HG03064 (cell line): ENCODE data around the gene XPR1.
"Not testable (repeated sequence)": the region's sequence is repeated elsewhere in the genome, so short reads cannot be mapped to it uniquely, and the experiment has no call there.

Source experiments
- ATAC-seq: cut with Tn5 transposase; IDR thresholded peaks from one replicate; pipeline ENCODE4 v1.9.1; 2021; ENCODE audit warnings: low read depth; ENCODE audit not compliant: unreplicated experiment

Gene XPR1

DNA sequence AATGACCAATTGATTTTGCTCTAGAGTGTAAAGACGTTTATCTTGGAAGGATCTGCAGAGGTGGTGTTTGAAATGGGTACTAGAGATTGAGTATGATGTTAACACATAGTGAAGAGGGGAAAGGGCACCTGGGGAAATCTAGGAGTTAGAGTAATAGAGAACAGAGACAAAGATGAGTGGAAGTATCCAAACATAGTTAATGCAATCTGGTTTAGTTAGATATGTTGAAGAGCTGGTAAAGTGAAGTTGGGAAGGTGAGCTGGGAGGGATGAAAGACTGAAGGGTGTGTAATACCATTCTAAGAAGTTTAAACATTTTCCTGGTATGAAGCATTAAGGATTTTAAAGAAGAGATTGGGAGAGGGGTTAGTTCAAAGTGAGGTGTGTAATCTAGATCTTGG is 11.0 kb downstream of the XPR1 start:
- no peak for ATAC-seq

DNA sequence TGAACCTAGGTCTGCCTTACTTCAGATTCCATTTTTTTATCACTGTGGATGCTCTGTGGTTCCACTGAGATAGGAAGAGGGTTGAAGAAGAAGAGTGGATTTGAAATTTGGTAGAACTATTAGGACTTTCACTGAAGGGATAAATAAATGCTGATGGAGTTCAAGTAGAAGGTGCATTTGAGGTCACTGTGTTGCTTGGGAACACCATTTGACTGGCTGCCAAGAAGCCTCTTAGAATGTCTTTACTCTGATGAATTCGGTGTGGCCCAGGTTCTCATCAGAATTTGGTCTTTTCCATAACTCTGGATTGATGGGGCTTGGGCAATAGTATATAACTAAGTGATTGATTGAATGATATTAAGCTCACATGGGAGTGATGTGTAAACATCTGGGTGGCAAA is 11.9 kb downstream of the XPR1 start:
- no peak for ATAC-seq

DNA sequence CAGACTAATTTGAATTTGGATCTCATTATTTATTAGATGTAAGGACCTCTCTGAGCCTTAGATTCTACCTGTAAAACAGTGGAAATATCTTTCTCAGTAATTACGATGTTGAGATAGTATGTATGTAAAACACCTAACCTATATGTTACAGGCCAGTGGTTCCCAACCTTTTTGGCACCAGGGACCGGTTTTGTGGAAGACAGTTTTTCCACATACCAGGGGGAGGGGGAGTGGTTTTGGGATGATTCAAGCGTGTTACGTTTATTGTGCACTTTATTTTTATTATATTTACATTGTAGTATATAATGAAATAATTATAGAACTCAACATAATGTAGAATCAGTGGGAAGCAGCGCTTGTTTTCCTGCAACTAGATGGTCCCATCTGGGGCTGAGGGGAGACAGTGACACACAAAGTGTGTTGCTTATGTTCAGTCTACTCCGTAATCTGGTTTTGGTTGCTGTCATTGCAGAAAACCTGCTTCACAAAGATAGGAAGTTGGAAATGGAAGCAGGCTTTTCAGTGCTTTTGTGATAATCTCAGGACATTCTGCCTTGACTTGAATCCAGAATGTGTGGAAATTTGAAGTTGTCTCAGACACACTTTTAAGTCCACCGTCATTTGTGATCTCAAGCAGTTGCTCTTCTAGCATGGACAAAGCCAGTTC is 12.8 kb downstream of the XPR1 start:
- no peak for ATAC-seq

DNA sequence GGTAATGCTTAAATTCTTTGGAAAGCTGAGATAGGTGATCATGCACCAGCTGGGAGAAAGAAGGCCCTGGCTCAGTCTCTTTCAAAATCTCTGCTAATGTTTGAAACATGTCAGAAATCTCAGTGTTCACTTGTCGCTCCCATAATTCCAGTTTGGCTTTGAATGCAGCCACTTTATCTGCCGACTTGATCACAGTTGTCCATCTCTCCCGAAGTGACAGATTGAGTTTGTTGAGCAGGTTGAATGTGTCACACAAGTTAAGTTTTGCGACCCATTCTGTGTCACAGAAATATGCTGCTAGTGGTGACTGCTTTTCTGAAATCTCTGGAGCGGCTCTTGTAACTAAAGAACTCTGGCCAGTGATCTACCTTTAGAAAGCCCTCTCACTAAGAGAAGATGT is 13.4 kb downstream of the XPR1 start:
- ATAC-seq: not testable (repeated sequence)

DNA sequence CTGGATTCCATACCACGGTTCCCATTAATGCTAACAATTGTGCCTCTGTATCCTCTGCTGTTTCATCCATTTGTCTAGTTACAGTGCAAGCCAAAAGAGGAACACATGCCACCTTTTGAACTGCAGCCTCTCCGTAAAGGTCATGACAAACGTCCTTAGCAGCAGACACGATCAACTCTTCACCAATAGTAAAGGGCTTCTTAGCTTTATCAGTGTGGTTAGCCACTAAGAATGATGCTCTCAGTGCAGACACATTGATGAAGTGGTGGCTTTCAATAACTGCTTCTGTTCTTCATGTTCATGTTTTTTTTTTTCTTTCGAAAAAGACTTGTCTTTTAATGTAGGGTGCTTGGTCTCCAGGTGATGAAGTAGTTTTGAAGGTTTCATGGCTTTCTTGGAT is 14.3 kb downstream of the XPR1 start:
- ATAC-seq: no peak

DNA sequence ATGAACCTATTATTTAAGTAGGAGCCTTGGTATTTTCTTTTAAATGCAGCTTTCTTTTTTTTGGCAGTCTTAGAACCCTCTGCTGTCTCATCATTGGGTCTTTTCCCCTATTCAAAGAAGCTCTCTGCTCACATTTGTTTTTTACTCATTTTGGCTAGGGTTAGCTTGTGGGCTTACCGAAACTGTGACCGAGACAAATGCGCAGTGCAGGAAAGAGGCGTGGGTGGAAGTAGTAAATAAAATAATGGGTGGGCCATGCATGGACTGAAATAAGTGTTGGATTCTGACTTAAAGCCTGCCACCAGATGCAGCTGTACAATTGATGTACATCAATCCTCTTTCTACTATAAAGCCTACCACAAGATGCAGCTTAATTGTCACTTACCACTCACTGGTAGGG is 14.7 kb downstream of the XPR1 start:
- ATAC-seq: no peak

DNA sequence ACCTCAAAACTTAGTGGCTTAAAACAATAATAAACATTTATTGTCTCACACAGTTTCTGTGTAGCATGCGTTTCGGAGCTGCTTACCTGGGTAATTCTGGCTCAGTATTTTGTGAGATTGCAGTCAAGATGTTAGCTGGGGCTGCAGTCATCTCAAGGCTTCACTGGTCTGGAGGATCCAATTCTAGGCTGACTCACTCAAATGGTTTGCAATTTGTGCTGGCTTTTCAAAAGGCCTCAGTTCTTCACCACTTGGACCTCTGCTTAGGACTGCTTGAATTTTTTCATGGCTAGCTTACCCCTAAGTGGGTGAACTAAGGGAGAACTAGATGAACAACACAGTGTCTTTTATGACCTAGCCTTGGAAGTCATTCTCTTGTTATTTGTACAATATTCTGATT is 21.0 kb downstream of the XPR1 start:
- no peak for ATAC-seq

DNA sequence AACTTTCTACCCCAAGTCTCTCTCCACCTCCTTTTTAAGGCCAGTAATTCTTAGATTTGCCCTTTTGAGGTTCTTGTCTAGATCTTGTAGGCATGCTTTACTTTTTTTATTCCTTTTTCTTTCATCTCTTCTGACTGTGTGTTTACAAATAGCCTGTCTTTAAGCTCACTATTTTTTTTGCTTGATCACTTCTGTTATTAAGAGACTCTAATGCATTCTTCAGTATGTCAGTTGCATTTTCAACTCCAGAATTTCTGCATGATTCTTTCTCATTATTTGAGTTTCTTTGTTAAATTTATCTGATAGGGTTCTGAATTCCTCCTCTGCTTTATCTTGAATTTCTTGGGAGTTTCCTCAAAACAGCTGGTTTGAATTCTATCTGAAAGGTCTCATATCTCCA is 30.9 kb downstream of the XPR1 start:
- ATAC-seq: no peak

DNA sequence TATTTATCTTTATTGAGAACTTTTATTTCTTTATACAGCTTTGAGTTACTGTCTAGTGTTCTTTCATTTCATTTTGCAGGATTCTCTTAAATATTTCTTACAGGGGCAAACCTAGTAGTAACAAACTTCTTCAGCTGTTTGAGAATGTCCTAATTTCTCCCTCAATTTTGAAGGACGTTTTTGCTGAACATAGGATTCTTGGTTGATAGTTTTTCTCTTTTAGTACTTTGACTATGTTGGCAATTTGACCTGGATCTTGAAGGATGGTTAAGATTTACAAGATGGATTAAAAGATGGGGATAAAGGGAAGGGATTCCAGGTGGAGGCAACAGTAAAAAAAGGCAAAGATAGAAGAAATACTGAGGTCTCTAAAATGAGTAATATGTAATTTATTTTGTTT is 38.9 kb downstream of the XPR1 start:
- no peak for ATAC-seq

DNA sequence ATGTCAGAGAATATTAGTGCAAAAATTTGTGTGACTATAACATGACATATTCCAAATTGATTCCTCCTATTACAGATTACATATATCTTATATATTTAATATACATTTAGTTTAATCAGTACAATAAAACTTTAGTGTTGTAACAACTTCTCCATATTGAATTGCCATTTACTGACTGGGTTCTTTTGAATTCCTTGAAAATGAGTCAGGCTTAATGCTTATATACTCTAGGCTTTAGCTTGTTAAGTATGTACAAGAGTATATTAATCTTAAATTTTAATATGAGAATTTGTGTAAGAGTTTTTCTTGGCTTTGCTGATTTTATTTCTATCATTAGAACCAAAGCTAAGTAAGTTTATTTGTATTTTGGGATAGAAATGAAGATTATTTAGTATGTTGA is 40.3 kb downstream of the XPR1 start:
- no peak for ATAC-seq

DNA sequence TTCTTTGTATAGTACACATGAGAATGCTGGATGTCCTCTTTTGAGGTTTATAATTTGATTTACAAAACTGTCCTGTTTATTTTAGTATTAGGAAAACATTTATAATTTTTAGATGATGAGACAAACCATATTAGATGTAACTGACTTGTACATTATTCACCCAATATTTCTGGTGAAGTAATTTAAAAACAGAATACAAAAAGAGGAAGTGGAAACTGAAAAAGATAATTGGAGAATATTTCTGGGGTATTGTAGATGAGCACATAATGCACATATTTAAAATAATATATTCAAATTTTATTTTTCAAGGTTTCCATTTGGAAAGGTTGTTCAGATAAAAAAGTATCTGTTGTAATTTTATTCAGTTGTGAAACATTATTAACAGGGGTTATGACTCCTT is 40.7 kb downstream of the XPR1 start:
- no peak for ATAC-seq

DNA sequence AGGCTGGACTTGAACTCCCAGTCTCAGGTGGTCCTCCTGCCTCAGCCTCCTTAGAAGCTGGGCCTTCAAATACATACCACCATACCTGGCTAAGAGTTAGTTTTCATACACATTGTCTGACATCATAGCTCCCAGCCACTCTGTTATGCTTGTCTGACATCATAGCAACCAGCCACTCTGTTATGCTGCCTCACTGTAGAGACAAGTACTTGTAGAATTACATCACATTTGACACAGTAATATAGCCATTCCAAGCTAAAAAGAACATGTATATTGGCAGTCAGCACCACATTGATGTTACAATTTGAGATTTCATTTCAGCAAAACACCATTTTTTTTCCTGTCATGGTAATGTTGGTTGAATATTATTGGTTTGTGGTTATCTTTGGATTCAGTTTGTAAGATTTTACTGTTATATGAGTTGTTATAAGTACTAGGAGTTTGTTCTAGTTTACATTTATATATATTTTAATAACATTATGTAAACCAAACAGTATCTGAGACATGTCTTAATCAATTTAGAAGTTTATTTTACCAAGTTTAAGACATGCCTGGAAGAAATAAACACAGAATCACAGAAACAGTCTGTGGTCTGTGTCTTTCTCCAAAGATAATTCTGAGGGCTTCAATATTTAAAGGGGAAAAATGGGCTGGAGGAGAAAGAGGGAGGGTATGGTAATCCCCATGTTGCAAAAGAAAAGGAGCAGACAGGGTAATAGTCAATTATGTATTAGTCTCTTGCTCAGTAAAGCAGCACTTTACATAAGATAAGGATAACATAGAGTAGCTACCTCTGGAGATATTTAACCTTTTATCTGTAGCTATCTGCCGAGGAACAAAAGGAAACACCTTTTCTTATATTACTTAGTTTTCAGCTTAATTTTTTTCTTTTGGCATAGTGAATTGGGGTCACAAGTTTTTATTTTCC is 43.0 kb downstream of the XPR1 start:
- ATAC-seq: no peak

DNA sequence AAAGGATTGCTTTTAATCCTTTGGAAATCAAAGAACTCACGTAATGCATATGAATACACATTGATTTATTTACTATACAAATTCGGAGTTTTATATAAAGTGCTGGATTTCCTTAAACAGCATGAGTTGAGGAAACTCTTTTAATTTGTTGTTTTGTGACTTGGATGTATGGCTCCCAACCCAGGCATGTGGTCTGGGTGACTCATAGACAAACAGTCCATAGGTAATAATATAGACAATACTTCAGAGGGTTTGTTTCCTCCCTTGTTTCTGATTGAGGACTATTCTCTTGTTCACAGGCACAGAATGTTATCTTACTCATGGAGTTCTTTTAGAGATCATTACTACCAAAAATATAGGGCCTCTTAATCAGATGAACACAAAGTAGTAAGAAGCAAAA is 43.8 kb downstream of the XPR1 start:
- ATAC-seq: no peak

DNA sequence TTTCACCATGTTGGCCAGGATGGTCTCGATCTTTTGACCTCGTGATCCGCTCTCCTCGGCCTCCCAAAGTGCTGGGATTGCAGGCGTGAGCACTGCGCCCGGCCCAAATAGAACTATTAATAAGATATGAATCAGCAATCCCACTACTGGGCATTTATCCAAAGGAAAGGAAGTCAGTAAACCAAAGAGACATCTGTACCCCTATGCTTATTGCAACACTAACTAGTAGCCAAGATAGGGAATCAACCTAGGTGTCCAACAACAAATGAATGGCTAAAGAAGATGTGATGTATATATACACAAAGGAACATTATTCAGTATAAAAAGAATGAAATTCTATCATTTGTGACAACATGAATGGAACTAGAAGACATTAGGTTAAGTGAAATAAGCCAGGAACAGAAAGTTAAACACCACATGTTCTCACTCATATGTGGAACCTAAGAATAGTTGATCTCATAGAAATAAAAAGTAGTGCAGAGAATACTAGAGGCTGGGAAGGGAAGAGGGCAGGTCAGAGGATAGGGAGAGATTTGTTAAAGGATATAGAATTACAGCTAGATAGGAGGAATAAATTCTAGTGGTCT is 48.8 kb downstream of the XPR1 start:
- ATAC-seq: no peak

DNA sequence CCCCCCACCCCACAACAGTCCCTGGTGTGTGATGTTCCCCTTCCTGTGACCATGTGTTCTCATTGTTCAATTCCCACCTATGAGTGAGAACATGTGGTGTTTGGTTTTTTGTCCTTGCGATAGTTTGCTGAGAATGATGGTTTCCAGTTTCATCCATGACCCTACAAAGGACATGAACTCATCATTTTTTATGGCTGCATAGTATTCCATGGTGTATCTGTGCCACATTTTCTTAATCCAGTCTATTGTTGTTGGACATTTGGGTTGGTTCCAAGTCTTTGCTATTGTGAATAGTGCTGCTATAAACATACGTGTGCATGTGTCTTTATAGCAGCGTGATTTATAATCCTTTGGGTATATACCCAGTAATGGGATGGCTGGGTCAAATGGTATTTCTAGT is 51.3 kb downstream of the XPR1 start:
- not testable (repeated sequence) for ATAC-seq

DNA sequence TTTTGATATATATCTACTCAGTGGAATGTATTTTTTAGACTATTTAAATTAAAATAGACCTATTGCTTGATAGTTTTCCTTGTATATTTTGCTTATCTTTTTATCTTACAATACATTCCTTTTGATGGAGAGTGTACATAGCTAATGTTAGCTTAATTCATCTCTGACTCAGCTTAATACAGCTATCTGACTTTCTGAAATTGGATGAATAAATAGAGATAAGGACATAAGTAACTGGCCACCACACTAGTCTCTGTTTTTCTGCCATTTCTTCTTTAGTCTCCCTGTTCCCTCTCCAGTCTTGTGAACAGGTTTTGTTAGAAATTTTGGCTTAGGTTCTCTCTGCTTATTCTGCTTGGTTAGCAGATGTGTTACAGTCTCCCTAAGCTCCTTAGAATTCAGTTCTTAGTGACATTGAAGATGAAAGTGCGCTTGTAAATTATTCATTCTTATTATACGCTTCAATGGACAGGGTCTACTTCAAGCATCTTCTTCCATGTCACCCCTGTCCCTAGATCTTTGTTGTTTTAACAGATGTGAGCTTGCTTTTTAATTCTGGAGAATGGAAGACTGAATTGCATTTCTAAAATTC is 59.6 kb downstream of the XPR1 start:
- no peak for ATAC-seq

DNA sequence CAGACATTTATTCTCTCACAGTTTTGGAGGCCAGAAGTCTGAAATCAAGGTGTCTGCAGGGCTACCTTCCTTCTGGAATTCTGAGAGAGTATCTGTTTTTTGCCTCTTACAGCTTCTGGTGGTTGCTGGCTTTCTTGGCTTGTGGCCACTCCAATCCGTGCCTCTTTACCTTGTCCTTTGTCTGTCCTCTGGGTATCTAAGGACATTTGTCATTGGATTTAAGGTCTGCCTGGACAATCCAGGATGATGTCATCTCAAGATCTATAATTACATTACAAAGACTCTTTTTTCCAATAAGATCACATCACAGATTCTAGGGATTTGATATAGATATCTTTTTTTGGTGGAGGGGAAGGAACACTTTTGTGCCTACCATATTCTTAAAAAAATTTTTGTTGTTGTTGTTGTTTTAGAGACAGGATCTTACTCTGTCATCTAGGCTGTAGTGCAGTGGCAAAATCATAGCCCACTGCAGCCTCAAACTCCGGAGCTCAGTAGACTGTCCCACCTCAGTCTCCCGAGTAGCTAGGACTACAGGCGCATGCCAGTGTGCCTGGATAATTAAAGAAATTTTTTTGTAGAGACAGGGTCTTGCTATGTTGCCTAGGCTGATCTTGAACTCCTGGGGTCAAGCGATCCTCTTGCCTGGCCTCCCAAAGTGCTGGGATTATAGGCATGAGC is 61.9 kb downstream of the XPR1 start:
- no peak for ATAC-seq

DNA sequence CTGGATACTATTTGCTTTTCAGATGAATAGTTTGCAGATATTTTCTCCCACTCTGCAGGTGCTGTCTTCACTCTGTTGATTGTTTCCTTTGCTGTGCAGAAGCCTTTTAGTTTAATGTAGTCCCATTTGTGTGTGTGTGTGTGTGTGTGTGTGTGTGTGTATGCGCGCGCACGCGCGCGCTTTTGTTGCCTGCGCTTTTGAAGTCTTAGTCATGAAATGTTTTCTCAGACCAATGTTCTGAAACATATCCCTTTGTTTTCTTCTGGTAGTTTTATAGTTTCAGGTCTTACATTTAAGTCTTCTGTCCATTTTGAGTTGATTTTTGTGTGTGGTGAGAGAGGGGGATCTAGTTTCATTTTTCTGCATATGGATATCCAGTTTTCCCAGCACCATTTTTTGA is 63.5 kb downstream of the XPR1 start:
- no peak for ATAC-seq

DNA sequence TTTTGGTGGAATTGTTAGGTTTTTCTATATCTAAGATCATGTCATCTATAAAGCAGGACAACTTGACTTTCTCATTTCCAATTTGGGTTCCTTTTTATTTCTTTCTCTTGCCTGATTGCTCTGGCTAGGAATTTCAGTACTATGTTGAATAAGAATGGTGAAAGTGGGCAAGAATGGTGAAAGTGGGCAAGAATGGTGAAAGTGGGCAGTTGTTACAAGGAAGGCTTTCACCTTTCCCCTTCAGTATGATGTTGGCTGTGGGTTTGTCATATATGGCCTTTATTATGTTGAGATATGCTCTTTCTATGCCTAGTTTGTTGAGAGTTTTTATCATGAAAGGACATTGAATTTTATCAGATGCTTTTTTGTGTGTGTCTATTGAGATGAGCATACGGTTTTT is 64.5 kb downstream of the XPR1 start:
- no peak for ATAC-seq

DNA sequence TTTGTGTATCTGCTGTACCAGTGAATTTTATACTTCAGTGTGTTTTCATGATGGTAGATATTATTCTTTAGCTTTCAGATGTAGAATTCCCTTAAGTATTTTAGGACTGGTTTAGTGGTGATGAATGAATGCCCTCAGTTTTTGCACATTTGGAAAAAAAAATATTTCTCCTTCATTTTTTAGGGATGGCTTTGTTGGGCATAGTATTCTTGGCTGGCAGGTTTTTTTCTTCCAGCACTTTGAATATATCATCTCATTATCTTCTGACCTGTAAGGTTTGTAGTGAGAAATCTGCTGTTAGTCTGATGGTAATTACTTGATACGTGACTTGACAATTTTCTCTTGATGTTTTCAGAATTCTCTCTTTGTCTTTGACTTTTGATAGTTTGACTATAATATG is 66.8 kb downstream of the XPR1 start:
- no peak for ATAC-seq

DNA sequence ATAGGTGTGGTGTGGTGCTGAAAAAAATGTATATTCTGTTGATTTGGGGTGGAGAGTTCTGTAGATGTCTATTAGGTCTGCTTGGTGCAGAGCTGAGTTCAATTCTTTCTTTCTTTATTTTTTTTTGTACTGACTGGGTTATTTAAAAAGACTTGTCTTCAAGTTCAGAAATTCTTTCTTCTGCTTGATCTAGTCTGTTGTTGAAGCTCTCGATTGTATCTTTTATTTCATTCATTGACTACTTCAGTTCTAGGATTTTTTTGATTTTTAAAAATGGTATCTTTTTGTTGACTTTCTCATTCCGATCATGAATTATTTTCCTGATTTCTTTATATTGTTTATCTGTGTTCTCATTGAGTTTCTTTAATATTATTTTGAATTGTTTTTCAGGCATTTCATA is 70.6 kb downstream of the XPR1 start:
- not testable (repeated sequence) for ATAC-seq
